ENCODE results near the gene SIDT2.

SIDT2 gene

DNA sequence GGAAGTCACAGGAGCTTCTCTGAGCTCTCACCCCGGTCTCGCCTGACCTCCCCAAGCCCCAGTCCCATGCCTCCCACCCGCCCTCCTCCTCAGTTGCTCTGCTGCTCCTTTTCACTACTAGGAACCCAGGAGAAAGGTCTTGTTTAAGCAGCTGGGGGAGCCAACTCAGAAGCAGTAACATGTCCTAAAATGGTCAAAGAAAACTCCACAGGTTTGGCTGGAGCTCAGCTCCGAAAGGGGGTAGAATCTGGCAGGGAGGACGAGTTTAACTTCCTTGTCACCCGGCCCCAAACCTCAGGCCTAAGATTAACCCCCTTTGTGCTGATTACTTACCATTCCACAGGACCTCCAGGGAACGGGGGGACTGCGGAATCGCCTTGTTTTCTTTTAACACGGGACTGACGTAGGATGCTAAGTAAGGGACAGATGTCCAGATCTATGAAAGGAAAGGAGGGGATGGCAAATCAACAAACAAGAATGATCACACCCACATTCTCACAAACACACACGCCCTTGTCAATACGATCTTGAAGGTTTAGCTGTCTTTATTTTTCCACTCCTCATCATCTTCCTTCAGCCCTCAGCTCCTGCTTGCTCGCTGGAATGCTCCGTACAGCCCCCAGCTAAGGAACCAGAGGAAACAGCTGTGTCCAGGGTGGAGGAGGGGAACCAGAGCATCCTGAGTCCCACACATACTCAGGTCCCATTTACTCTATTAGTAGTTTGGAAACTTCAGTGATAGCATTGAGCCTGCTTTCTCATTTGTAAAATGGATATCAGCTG lies 39.8 kb downstream of the SIDT2 start:
- no peak overlapping the region for H3K4me3 ChIP-seq (ENCODE audit: low read length)
- TF ChIP-seq, protein P1, sequence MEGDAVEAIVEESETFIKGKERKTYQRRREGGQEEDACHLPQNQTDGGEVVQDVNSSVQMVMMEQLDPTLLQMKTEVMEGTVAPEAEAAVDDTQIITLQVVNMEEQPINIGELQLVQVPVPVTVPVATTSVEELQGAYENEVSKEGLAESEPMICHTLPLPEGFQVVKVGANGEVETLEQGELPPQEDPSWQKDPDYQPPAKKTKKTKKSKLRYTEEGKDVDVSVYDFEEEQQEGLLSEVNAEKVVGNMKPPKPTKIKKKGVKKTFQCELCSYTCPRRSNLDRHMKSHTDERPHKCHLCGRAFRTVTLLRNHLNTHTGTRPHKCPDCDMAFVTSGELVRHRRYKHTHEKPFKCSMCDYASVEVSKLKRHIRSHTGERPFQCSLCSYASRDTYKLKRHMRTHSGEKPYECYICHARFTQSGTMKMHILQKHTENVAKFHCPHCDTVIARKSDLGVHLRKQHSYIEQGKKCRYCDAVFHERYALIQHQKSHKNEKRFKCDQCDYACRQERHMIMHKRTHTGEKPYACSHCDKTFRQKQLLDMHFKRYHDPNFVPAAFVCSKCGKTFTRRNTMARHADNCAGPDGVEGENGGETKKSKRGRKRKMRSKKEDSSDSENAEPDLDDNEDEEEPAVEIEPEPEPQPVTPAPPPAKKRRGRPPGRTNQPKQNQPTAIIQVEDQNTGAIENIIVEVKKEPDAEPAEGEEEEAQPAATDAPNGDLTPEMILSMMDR (conservative IDR thresholded peaks at IDR 0.05; ENCODE audit: low read depth, low read length) = no peak
- no peak for DNase-seq (ENCODE audit: low read depth)

DNA sequence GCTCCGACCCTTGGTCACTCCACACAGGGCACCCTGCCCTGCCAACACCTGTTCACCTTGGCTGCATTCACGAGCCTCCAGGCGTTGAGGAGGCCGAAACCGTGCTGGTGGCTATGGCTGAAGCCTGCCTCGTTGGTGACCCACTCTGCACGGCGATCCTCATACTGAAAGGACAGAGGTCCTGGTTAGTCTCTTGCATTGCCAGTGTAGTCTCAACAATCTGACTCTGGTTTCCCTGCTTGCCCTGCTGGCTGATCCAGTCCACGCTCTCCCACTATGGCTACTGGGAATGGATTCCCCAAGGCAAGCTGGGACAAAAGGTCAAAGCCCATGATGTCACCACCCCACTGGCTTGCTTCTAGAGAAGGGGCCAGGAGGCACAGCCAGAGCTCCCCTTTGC lies 40.5 kb downstream of the SIDT2 start:
- no peak for DNase-seq (ENCODE audit: low read depth)
- TF ChIP-seq, protein P1 (conservative IDR thresholded peaks at IDR 0.05; ENCODE audit: low read depth, low read length) = no peak
- no peak overlapping the region for H3K4me3 ChIP-seq (ENCODE audit: low read length)

DNA sequence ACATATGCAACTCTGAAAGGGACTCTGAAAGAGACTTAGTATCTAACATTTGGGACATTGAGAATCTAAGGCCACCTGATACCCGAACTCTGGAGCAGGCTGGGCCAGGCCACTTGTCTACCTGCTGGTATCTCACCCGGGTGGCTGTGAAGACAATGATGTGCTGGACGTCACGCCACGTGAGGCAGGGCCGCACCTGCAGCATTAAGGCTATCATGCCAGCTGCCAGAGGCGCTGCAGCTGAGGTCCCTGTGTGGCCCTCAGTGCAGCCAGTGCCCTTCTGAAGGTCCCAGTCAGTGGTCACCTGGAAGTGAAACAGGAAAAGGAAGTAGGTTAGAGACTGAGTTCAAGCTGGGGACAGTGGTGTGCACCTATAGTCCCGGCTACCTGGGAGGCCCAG lies 40.9 kb downstream of the SIDT2 start:
- no peak for DNase-seq (ENCODE audit: low read depth)
- TF ChIP-seq, protein P1 (conservative IDR thresholded peaks at IDR 0.05; ENCODE audit: low read depth, low read length) = no peak
- no peak overlapping the region for H3K4me3 ChIP-seq (ENCODE audit: low read length)

DNA sequence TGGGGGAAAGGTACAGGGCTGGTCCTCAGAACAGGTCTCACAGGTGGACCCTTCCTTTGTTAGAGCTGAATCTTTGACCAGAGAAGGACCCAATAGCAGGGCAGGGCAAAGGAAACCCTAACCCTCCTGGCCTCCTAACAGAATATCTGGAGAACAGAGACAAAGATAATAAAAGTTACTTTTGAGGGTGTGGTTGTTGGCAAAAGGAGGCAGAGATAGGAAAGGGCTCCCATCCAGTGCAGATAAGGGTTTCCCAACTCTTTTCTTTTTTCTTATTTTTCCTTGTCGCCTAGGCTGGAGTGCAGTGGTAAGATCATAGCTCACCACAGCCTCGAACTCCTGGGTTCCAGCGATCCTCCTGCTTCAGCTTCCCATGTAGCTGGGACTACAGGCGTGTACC lies 41.5 kb downstream of the SIDT2 start:
- H3K4me3 ChIP-seq (ENCODE audit: low read length) = no peak overlapping the region
- TF ChIP-seq, protein P1 (conservative IDR thresholded peaks at IDR 0.05; ENCODE audit: low read depth, low read length) = no peak
- no peak for DNase-seq (ENCODE audit: low read depth)

DNA sequence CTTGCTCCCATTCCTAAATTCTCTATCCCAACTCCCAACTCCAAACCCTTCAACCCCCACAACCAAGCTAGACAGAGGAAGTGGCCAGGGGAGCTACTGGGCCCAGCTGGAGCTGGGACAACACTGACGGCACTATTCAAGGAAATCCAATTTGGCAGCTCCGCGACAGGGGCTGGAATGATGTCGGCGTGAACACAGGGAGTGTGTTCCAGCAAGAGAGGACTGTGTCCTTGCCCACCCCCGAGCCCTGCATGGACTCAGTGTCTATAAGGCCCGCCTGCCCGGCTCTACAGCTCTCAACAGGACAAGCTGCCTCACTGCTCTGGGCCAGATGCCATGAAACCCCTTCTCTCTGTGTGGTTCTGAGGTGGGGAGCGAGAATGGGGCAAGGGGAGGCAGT lies 42.0 kb downstream of the SIDT2 start:
- no peak for DNase-seq (ENCODE audit: low read depth)
- no peak overlapping the region for H3K4me3 ChIP-seq (ENCODE audit: low read length)
- TF ChIP-seq, protein P1 (conservative IDR thresholded peaks at IDR 0.05; ENCODE audit: low read depth, low read length) = no peak

DNA sequence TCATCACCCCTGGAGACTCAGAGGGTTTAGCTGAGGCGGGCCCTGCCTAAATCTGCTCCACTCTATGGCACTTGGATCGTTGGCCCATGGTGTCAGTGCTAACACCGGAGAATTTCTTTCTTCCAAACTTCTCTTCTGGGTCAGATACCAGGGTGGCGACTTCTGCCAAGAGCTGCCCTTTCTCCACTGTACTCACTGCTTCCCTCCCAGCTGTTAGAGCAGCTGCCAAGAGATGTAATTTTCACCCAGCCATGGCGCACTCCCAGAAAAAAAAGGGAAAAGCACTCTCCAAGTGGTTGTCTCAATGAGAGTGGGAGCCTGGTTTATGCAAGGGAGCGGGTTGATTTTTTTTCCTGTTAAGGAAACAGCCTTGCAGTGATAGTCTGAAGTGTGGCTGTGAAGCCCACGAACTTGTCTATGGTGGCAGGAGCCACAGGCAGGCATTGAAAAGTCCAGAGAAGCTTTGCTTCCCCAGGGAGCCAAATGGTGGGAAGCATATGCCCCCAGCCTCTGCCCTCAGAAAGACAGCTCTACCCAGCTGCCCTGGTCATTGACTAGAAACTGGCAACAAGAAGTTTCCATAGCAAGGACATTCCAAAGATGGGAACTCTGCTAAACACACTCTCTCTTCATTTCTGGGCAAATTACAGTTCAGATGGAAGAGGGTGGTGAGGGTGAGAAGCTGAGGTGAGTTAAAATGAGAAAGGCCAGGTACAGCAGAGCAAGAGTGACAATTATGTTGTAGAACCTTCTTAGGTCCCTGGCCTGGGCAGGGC lies 42.6 kb downstream of the SIDT2 start:
- H3K4me3 ChIP-seq (ENCODE audit: low read length) = no peak overlapping the region
- DNase-seq (ENCODE audit: low read depth) = no peak
- TF ChIP-seq, protein P1 (conservative IDR thresholded peaks at IDR 0.05; ENCODE audit: low read depth, low read length) = no peak
